Spleen (tissue), 7 donors: ENCODE results near the gene NUDT3.

ENCODE experiments used
- CTCF ChIP-seq, 11 experiments: fragments of 200-600 bp in 7 of 11; fragments of 450-650 bp in 4 of 11; sonication (generic) in 4 of 11; IDR thresholded peaks in 8 of 11; conservative IDR thresholded peaks in 3 of 11; 1 replicate in 7 of 11; 2 replicates in 4 of 11; pipeline versions ENCODE4 v1.4.0 to v1.8.0; 2016 to 2021; ENCODE audit warnings: antibody characterized with exemption in 11 of 11, inconsistent platforms in 4 of 11, mild to moderate bottlenecking in 1 of 11
- POLR2A ChIP-seq, 3 donors: fragments of 450-650 bp; IDR thresholded peaks; one replicate each; pipeline ENCODE4 v1.5.1; 2017; ENCODE audit warnings: antibody characterized with exemption in 3 of 3, mild to moderate bottlenecking in 1 of 3
- donor health status: DM: no; HTN: no; CAD: no; lungs with moderate emphysema.
- donor health status: DM: no; HTN: no; CAD: no.
- donor health status: DM: no; HTN: no; CAD: no.

GRCh38 chr6:34243901-34244884 is 148.3 kb downstream of the NUDT3 start:
- TF ChIP-seq CTCF (IDR thresholded peaks at IDR 0.05 in 8 of 11, conservative IDR thresholded peaks at IDR 0.05 in 3 of 11) (peak in 5 of 11 experiments; percentile 17 to 43 (median 28)), POLR2A (IDR thresholded peaks at IDR 0.05) (no peak)
